HG03469 (cell line): ENCODE results near the gene SH3BP5.

ENCODE experiments used
- ATAC-seq: cut with Tn5 transposase; IDR thresholded peaks from one replicate; pipeline ENCODE4 v1.9.1; 2021; ENCODE audit warnings: mild to moderate bottlenecking, moderate library complexity, moderate number of reproducible peaks; ENCODE audit not compliant: unreplicated experiment

The SH3BP5 gene

GRCh38 chr3:15347737-15348110, 15.3 kb upstream of the SH3BP5 start:
- ATAC-seq, result no peak

- no peak for ATAC-seq
Observed at GRCh38 chr3:15347063-15347736, 14.8 kb upstream of the SH3BP5 start.

- ATAC-seq, result no peak
Observed at GRCh38 chr3:15346516-15346915, 14.1 kb upstream of the SH3BP5 start.

GRCh38 chr3:15345608-15346137, 13.3 kb upstream of the SH3BP5 start:
- peak; percentile 77 for ATAC-seq

GRCh38 chr3:15345066-15345607, 12.8 kb upstream of the SH3BP5 start:
- ATAC-seq, result no peak

- no peak for ATAC-seq
Observed at GRCh38 chr3:15342945-15343344, 10.6 kb upstream of the SH3BP5 start.

GRCh38 chr3:15342246-15342645, 9.9 kb upstream of the SH3BP5 start:
- no peak for ATAC-seq

GRCh38 chr3:15341030-15341726, 8.8 kb upstream of the SH3BP5 start:
- ATAC-seq, result no peak

GRCh38 chr3:15339786-15340215, 7.4 kb upstream of the SH3BP5 start:
- ATAC-seq, result no peak

GRCh38 chr3:15339001-15339400, 6.6 kb upstream of the SH3BP5 start:
- no peak for ATAC-seq

GRCh38 chr3:15337963-15338362, 5.6 kb upstream of the SH3BP5 start:
- ATAC-seq, result no peak

- no peak for ATAC-seq
Observed at GRCh38 chr3:15336057-15336456, 3.7 kb upstream of the SH3BP5 start.

- no peak for ATAC-seq
Observed at GRCh38 chr3:15333956-15334263, 1.5 kb upstream of the SH3BP5 start.

- no peak for ATAC-seq
Observed at GRCh38 chr3:15333099-15333955, 941 bp upstream of the SH3BP5 start.

- ATAC-seq, result no peak
Observed at GRCh38 chr3:15331606-15332404, 581 bp downstream of the SH3BP5 start.

- ATAC-seq, result no peak
Observed at GRCh38 chr3:15331072-15331605, 1.2 kb downstream of the SH3BP5 start.

GRCh38 chr3:15330031-15330596, 2.3 kb downstream of the SH3BP5 start:
- ATAC-seq, result no peak

- no peak for ATAC-seq
Observed at GRCh38 chr3:15329046-15330005, 3.1 kb downstream of the SH3BP5 start.

- ATAC-seq, result no peak
Observed at GRCh38 chr3:15327941-15328340, 4.4 kb downstream of the SH3BP5 start.
